ENCODE results near the gene SERPIND1. TPM values are rescaled to one million over a fixed set of nuclear protein-coding genes. Genes with fewer than 3 reads are reported as not detected.

The SERPIND1 gene
- total RNA-seq, 1 donor from 2014 or later: not detected

DNA sequence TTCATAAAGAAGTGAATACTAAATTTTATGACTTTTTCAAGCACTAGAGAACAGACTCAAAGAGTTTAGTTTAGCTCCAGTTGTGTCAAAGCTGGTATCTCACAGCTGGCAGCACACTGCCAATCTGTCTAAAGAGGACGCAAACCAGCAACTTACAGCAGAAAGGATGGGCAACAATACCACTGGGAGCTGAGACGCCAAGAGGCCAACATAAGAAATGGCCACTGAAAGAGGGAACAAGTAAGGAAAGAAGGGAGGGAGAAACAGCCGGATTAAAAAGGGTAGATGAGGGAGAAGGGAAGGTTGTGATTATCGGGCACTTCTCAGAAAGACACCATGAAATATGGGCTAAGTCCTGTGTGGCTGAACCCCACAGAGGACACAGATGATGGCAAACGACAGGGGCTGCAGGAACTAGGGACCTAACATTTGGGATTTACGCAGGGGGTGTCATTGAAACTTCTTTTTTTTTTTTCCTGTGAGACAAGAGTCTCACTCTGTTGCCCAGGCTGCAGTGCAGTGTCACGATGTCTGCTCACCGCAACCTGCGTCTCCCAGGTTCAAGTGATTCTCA, 41.7 kb downstream of the SERPIND1 start:
- H3K27ac Mint-ChIP-seq (ENCODE audit: unreplicated experiment): no peak overlapping the region
- no peaks in the 10 kb centered on the region for H3K4me1 ChIP-seq (ENCODE audit: insufficient read depth, low read length)
- no peaks in the 10 kb centered on the region for H3K27me3 Mint-ChIP-seq (ENCODE audit: low read depth, unreplicated experiment)
- peaks cover 33% of the 10 kb centered on the region for H3K36me3 ChIP-seq (ENCODE audit: insufficient read depth, low read length)
- no peaks in the 10 kb centered on the region for H3K79me2 ChIP-seq (ENCODE audit: insufficient read depth, low read length)
- no peak overlapping the region for H3K4me3 Mint-ChIP-seq (ENCODE audit: unreplicated experiment)
- no peak overlapping the region for H3K4me2 ChIP-seq (ENCODE audit: low read length)
- peaks cover 10% of the 10 kb centered on the region for H3K36me3 Mint-ChIP-seq (ENCODE audit: low read depth, unreplicated experiment)
- no peak overlapping the region for H3K27ac ChIP-seq (ENCODE audit: low read depth, low read length)
- H3K4me1 Mint-ChIP-seq (ENCODE audit: low read depth, unreplicated experiment): no peaks in the 10 kb centered on the region
- TF ChIP-seq CTCF (IDR thresholded peaks at IDR 0.05; ENCODE audit: insufficient read depth, low read depth, low read length) (no peak), EZH2 (IDR thresholded peaks at IDR 0.05; ENCODE audit: insufficient read depth, low read length) (no peak)
- H3K27me3 ChIP-seq (ENCODE audit: insufficient read depth, low read length): no peaks in the 10 kb centered on the region
- H3K9me3 ChIP-seq (ENCODE audit: insufficient read depth, low read depth, low read length): no peaks in the 10 kb centered on the region
- FAIRE-seq (no peak), DNase-seq (ENCODE audit: low read depth) (no peak)
- no peak overlapping the region for H2AFZ ChIP-seq (ENCODE audit: low read depth, low read length)
- no peak overlapping the region for H3K4me3 ChIP-seq (ENCODE audit: insufficient read depth, low read depth, low read length)
- no peak overlapping the region for H3K9ac ChIP-seq (ENCODE audit: low read length)
- no peaks in the 10 kb centered on the region for H4K20me1 ChIP-seq (ENCODE audit: insufficient read depth, low read length)
- H3K9me3 Mint-ChIP-seq (ENCODE audit: unreplicated experiment): no peaks in the 10 kb centered on the region

DNA sequence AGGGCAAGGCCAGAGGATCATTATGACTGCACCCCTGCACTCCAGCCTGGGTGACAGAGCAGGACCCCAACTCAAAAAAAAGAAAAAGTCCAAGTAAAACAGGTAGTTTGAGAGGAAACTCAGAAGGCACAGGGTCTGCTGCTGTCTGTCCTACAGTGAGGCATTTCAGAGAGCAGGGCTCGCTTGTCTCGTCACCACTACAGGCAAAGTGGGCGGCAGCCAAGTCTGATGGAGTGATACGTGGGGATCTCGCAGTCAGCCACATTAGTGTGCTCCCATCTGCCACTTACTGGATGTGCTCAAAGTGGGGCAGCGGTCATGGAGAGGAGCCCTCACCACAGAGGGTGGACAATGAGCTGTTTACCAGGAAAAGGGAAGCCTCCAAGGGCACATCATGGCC, 42.6 kb downstream of the SERPIND1 start:
- Histone ChIP-seq H2AFZ (ENCODE audit: low read depth, low read length) (no peak overlapping the region), H3K36me3 (ENCODE audit: insufficient read depth, low read length) (peaks cover 28% of the 10 kb centered on the region), H3K27me3 (ENCODE audit: insufficient read depth, low read length) (no peaks in the 10 kb centered on the region), H4K20me1 (ENCODE audit: insufficient read depth, low read length) (no peaks in the 10 kb centered on the region), H3K27ac (ENCODE audit: low read depth, low read length) (no peak overlapping the region), H3K79me2 (ENCODE audit: insufficient read depth, low read length) (no peaks in the 10 kb centered on the region), H3K4me2 (ENCODE audit: low read length) (no peak overlapping the region), H3K4me1 (ENCODE audit: insufficient read depth, low read length) (no peaks in the 10 kb centered on the region), H3K9ac (ENCODE audit: low read length) (no peak overlapping the region), H3K4me3 (ENCODE audit: insufficient read depth, low read depth, low read length) (no peak overlapping the region), H3K9me3 (ENCODE audit: insufficient read depth, low read depth, low read length) (no peaks in the 10 kb centered on the region)
- no peak for DNase-seq (ENCODE audit: low read depth)
- no peak for FAIRE-seq
- H3K4me3 Mint-ChIP-seq (ENCODE audit: unreplicated experiment): no peak overlapping the region
- no peak overlapping the region for H3K27ac Mint-ChIP-seq (ENCODE audit: unreplicated experiment)
- H3K27me3 Mint-ChIP-seq (ENCODE audit: low read depth, unreplicated experiment): no peaks in the 10 kb centered on the region
- TF ChIP-seq CTCF (IDR thresholded peaks at IDR 0.05; ENCODE audit: insufficient read depth, low read depth, low read length) (no peak), EZH2 (IDR thresholded peaks at IDR 0.05; ENCODE audit: insufficient read depth, low read length) (no peak)
- H3K4me1 Mint-ChIP-seq (ENCODE audit: low read depth, unreplicated experiment): no peaks in the 10 kb centered on the region
- no peaks in the 10 kb centered on the region for H3K9me3 Mint-ChIP-seq (ENCODE audit: unreplicated experiment)
- H3K36me3 Mint-ChIP-seq (ENCODE audit: low read depth, unreplicated experiment): peaks cover 5% of the 10 kb centered on the region

GRCh38 chr22:20818471-20818870, 44.6 kb downstream of the SERPIND1 start:
- Mint-ChIP-seq H3K9me3 (ENCODE audit: unreplicated experiment) (no peaks in the 10 kb centered on the region), H3K27ac (ENCODE audit: unreplicated experiment) (no peak overlapping the region), H3K36me3 (ENCODE audit: low read depth, unreplicated experiment) (peaks cover 3% of the 10 kb centered on the region), H3K27me3 (ENCODE audit: low read depth, unreplicated experiment) (no peaks in the 10 kb centered on the region), H3K4me3 (ENCODE audit: unreplicated experiment) (no peak overlapping the region), H3K4me1 (ENCODE audit: low read depth, unreplicated experiment) (no peaks in the 10 kb centered on the region)
- Histone ChIP-seq H3K4me3 (ENCODE audit: insufficient read depth, low read depth, low read length) (no peak overlapping the region), H2AFZ (ENCODE audit: low read depth, low read length) (no peak overlapping the region), H3K9me3 (ENCODE audit: insufficient read depth, low read depth, low read length) (no peaks in the 10 kb centered on the region), H4K20me1 (ENCODE audit: insufficient read depth, low read length) (no peaks in the 10 kb centered on the region), H3K79me2 (ENCODE audit: insufficient read depth, low read length) (no peaks in the 10 kb centered on the region), H3K27me3 (ENCODE audit: insufficient read depth, low read length) (no peaks in the 10 kb centered on the region), H3K27ac (ENCODE audit: low read depth, low read length) (no peak overlapping the region), H3K9ac (ENCODE audit: low read length) (no peak overlapping the region), H3K36me3 (ENCODE audit: insufficient read depth, low read length) (peaks cover 21% of the 10 kb centered on the region), H3K4me2 (ENCODE audit: low read length) (no peak overlapping the region), H3K4me1 (ENCODE audit: insufficient read depth, low read length) (no peaks in the 10 kb centered on the region)
- FAIRE-seq (no peak), DNase-seq (ENCODE audit: low read depth) (no peak)
- TF ChIP-seq CTCF (IDR thresholded peaks at IDR 0.05; ENCODE audit: insufficient read depth, low read depth, low read length) (no peak), EZH2 (IDR thresholded peaks at IDR 0.05; ENCODE audit: insufficient read depth, low read length) (no peak)
